ENCODE data around the gene PTER.

GRCh38 chr10:16544591-16544990 is 107.8 kb downstream of the PTER start:
- TF ChIP-seq CTCF (IDR thresholded peaks at IDR 0.05) (no peak), ZFX (IDR thresholded peaks at IDR 0.05; ENCODE audit: borderline replicate concordance) (no peak)
